Astrocyte (in vitro differentiated cells and primary cell): Measurements from ENCODE around the gene SFRP2.

ENCODE experiments used
- CTCF ChIP-seq: IDR thresholded peaks from 2 replicates; pipeline ENCODE4 v1.5.1; 2011; ENCODE audit warnings: low read depth, mild to moderate bottlenecking, inconsistent platforms, low read length, moderate library complexity; ENCODE audit not compliant: insufficient read depth
- EZH2 ChIP-seq: IDR thresholded peaks from 2 replicates; pipeline ENCODE4 v1.6.1; 2012; ENCODE audit warnings: mild to moderate bottlenecking, low read length, inconsistent platforms; ENCODE audit not compliant: insufficient read depth

GRCh38 chr4:153781280-153781679 is 7.6 kb downstream of the SFRP2 start:
- TF ChIP-seq CTCF (no peak), EZH2 (no peak)
